ENCODE data around the gene PACS1.
"Not testable (repeated sequence)": the region's sequence is repeated elsewhere in the genome, so short reads cannot be mapped to it uniquely, and the experiment has no call there.

The PACS1 gene

GRCh38 chr11:66231561-66231960 is 161.5 kb downstream of the PACS1 start:
- no peak for DNase-seq

- no peak for DNase-seq
These were observed 162.7 kb downstream of the PACS1 start for GRCh38 chr11:66232769-66233168.

DNA sequence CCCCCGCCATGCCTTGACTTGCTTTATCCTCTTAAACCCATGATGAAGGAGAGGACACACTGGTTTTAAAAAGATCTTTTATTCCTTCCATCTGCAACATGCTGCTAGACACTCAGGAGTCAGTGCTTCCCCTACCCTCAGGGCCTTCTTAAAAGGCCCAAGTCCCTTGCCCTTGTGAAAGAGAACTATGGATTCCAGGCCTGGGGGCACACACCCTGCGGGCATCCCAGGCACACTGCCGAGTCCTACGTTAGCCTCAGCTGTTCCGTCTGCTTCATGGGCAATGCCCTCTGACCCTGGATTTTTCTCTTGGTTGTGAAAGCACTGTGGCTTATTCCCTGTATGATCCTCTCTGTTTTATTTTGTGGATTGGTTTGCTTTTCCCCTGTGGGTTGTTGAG is 163.2 kb downstream of the PACS1 start:
- no peak for DNase-seq

GRCh38 chr11:66235141-66235540 is 165.1 kb downstream of the PACS1 start:
- DNase-seq, result no peak

DNA sequence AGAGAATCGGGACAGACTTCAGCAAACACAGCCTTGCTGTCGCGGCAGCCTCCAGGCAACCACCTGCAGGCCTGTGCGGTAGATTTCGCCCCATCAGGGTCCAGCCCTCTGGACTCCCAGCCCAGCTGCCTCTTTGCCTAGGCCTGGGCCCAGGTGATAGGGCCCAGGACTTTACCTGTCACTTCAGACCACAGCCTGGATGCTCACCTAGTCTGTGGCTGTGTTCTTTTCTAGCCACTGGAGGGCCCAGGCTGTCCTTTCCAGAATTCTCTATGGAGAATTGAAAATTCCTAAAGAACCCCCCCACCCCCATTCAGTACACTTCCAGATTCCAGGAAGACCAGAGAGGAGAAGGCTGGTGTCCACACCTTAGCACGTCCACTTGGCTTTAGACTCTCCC is 167.8 kb downstream of the PACS1 start:
- no peak for DNase-seq

GRCh38 chr11:66238786-66239413 is 168.8 kb downstream of the PACS1 start:
- no peak for DNase-seq

- no peak for DNase-seq
These were observed 169.4 kb downstream of the PACS1 start for GRCh38 chr11:66239511-66239910.

DNA sequence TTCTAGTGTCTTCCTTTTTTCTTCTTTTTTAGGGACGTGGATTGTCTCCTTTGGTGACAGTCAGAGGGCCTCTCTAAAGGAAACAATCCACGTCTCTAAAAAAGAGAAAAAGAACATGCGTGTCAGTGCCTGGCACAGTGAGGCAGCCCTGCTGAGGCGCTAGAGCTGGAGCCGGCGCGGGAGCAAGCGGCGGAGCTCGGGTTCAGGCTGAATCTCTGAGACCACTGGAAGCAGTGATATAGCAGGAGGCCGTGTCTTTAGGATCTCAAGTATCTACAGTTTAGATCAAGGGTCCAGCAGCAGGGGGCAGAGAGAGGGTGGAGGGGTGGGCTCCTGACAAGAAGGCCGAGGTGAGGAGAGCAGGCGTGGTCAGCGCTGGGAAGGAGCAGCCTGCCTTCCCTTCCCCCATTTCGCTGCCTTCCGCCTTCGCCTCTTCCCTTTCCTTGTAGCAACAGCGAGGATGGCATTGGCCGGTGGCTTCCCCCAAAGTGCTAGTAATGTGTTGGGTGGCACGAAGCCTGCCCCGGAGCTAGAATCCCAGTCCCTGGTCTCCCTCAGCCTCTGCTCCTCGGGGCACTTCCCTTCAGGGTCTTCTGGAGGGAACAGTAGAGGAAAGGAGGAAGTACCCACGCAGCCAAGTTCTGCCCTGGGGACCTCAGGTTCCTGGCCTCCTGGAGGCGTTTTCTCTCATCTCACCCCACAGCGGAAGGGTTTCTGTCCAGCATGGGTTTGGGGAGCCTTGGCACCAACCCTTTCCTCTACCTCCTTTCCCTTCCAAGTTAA is 170.1 kb downstream of the PACS1 start:
- DNase-seq, result no peak

DNA sequence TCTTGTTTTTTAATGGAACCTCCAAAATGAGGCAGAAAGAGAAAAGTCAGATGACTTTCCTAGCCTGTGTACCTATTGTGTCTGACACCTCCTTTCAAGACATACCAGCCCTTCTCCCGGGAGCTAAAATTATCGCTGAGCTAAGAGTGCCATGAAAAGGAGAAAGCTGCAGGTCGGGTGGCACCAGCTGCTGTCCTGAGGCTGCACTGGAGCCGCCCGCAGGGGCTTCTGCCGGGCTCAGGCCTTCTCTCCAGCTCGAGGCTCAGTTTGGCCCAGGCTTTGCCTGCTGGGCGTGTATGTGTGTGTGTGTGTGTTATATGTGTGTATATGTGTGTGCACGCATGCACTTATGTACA is 170.7 kb downstream of the PACS1 start:
- DNase-seq, result no peak

DNA sequence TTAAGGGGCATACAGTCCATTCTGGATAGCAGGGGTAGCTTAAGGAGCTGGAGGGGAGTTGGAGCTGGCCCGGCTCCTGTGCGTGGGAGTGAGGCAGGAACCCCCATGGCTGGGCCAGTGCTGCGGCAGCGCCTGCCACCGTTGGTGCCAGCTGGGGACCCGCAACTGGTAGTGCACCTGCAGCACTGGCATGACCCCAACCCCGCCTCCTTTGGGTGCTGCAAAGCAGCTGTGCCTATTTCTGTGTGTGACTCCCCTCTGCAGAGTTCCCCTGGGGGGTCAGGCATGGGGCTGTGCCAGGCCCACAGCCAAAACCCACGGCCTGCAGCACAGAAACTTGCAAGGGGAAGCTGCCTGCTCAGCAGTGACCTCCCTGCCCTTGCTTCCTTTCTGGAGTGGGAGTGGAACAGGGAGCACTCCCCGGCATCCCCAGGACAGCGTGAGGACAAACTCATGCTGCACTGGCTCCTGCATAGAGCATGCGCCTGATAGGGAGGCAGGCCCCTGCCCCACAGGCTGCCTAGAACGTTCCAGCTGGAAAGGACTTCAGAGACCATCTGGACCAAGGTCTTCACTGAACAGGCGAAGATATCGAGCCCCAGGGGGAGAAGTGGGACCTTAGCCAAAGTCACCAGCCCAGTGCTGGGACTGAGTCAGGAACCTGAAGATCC is 172.2 kb downstream of the PACS1 start:
- DNase-seq, result no peak

DNA sequence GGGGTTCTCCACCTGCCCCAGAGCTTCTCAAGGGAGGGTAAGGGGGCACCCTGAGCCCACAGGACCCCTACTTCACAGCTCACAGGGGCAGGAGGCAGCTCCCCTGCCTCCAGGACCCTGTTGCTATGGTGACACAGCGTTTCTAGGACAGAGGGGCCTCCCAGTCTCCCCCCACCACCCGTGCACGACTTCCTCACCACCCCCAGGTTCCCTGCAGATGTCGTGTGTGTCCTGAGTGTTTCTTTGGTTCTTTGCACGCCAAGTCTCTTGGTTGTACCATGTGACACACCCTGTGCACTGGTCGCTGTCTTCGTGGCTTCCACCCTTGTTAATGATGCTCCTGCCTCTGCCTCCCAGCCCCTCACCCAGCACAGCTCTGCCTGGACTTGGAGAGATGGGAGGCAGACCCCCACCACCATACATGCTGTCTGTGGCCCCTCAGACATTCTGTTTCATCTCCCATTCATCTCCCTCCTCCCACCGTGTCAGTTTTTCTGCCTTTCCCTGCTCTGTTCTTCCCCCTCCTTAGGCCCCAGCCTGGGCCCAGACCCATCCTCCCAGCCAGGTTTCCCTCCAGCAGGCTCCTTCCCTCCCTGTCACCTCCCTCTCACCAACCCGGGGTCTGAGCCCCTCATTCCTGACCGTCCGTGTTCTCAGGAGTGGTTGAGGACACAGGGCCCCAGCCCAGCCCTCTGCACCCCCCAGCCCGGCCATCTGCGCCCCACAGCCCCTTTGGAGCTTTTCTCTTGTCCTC is 173.9 kb downstream of the PACS1 start:
- DNase-seq, result no peak

DNA sequence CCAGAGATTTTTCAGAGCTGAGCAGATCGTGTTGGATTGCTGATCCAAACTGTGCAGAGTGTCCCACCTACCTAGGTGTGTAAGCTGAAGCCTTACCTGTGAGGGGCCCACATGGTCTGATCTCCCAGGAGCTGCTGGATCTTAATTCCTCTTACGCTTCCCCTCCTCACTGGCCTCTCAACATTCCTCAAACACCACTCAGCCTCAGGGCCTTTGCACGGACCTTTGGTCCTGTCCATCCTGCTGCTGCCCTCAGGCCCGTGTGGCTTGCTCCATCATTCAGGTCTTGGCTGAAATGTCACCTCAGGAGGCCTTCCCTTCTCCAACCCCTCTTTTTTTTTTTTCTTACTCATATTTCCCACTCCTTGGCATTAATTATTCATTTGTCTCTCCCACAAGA is 177.2 kb downstream of the PACS1 start:
- DNase-seq, result no peak

DNA sequence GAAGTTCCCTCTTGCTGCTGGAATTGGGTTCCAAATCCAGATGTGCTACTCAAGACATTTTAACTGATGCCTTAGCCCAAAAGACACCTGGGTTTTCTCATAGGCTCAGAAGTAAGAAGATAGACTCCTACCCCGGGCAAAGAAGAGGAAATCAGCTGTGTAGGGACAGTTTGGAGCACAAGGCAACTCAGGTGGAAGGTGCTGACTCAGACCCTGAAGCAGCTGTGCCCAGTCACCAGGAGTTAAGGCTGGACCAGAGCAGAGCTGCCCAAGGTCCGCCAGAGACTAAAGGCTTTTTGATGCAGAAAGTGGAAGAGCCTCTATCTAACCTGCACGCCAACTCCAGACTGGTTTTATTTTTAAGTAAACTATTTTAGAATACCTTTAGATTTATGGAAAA is 177.7 kb downstream of the PACS1 start:
- DNase-seq, result no peak

DNA sequence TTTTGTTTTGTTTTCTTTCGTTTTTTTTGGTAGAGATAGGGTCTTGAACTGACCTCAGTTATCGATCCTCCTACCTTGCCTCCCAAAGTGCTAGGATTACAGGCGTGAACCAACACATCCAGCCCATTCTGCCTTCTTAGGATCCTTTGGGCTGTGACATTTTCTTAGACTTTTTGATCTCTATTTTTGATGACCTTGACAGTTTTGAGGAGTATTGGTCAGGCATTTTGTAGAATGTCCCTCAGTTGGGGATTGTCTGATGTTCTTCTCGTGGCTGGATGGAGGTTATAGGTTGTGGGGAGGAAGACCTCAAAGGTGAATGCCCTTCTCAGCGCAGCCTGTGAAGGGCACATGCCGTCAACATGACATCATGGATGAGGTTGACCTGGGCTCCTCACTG is 178.8 kb downstream of the PACS1 start:
- no peak for DNase-seq

GRCh38 chr11:66251809-66252208 is 181.7 kb downstream of the PACS1 start:
- no peak for DNase-seq

- not testable (repeated sequence) for DNase-seq
These were observed 183.0 kb downstream of the PACS1 start for GRCh38 chr11:66253081-66253480.

GRCh38 chr11:66258473-66258893 is 188.4 kb downstream of the PACS1 start:
- no peak for DNase-seq

DNA sequence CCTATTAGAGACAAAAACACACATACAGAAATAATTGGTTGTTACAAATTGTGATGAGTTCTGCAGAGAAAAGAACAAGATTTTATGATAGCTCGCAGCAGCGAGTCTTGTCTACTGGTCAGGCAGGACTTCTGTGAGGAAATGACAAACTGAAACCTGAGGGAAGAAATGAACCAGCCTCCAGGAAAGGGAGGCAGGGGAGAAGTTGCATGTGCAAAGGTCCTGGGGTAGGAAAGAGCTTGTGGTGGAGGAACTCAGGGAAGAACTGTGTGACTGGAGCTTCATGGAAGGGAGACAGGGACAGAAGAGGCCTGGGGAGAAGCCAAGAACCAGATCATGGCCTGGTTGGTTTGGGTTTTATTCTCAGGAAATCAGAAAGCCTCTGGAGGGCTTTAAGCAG is 189.2 kb downstream of the PACS1 start:
- DNase-seq, result no peak

DNA sequence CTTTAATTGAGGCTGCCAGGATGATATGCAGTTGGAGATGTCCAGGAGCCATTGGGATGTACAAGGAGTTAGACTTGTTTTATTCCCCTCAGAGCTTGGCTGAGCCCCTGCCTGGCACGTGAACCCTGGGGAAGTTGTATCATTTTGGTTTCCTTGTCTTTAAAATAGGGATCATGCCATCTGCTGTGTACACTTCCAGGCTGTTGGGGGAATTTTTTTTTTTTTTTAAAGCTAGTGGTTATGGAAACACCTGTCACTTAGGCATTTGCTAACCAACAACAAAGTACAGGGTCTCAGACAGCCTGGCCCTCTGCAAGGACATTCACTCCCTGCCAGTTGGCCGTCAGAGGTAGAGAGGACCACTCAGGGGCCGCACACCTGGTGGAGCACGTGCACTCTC is 189.9 kb downstream of the PACS1 start:
- peak; percentile 27 for DNase-seq

DNA sequence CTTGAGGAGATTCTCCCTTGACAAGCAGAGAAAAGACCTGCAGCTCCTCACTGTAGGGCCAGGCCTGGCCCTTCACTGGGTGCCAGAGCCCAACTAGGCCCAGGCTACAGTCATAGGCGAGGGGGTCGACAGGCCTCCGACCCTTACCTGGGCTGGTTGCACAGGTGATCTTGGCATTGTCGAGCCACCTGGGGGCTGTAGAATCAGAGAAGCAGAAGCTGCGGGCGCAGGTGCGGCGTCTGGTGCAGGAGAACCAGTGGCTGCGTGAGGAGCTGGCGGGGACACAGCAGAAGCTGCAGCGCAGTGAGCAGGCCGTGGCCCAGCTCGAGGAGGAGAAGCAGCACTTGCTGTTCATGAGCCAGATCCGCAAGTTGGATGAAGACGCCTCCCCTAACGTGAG is 191.5 kb downstream of the PACS1 start:
- DNase-seq, result no peak

- DNase-seq, result no peak
These were observed 192.1 kb downstream of the PACS1 start for GRCh38 chr11:66262191-66262590.

- DNase-seq, result no peak
These were observed 192.6 kb downstream of the PACS1 start for GRCh38 chr11:66262696-66263095.

DNA sequence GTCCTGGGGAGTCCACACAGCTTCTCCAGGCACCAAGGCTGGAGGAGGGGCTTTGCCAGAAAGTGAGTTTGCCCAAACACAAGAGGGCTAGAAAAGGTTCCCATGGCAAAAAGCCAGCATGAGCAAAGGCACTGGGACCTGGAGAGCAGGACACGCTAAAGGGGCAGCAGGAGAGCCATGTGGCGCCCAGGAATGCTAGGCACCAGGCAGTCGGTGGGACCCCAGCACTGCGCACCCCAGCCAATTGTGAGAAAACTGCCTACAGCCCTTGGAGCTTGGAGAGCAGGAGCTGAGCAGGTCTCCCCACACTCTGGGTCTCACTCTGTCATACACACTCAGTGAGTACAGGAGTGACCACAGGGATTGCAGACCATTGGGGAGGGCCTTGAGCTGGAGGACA is 193.2 kb downstream of the PACS1 start:
- DNase-seq, result no peak

GRCh38 chr11:66263785-66264184 is 193.7 kb downstream of the PACS1 start:
- DNase-seq, result no peak

All from DMS 273 treated with DMSO at 0.1 percent for 48 hours (cell line).